GM23338 (cell line): ENCODE data around the gene TNFRSF6B. TPM values are rescaled to one million over a fixed set of nuclear protein-coding genes. Genes with fewer than 3 reads are reported as not detected.
"Not testable (repeated sequence)": the region's sequence is repeated elsewhere in the genome, so short reads cannot be mapped to it uniquely, and the experiment has no call there.

Experiments
- ATAC-seq: fragments of 200-7000 bp; cut with Tn5 transposase; 3 replicates; pipeline ENCODE4 v1.9.1; 2020
- DNase-seq: peaks from one replicate; pipeline ENCODE4 v3.0.0-alpha.2; 2015; ENCODE audit warnings: low spot score
- H2AFZ ChIP-seq: fragments of 200-600 bp; sonication (generic); 2 replicates; pipeline ENCODE4 v1.8.0; 2016; ENCODE audit warnings: antibody characterized with exemption, mild to moderate bottlenecking, moderate library complexity
- H3F3A ChIP-seq: fragments of 200-600 bp; sonication (generic); replicated peaks from 2 replicates; pipeline ENCODE4 v1.8.0; 2017; ENCODE audit warnings: antibody characterized with exemption, mixed run types, low read depth
- H3K27ac ChIP-seq: fragments of 200-600 bp; sonication (generic); 2 replicates; pipeline ENCODE4 v1.6.1; 2016; ENCODE audit warnings: low read depth
- H3K27me3 ChIP-seq: fragments of 200-600 bp; sonication (generic); 2 replicates; pipeline ENCODE4 v1.8.0; 2016; ENCODE audit warnings: mild to moderate bottlenecking, mixed run types, moderate library complexity; ENCODE audit not compliant: insufficient read depth
- H3K36me3 ChIP-seq: fragments of 200-600 bp; sonication (generic); 2 replicates; pipeline ENCODE4 v1.8.0; 2016; ENCODE audit warnings: mild to moderate bottlenecking; ENCODE audit not compliant: insufficient read depth
- H3K4me1 ChIP-seq: fragments of 200-600 bp; sonication (generic); 2 replicates; pipeline ENCODE4 v1.8.0; 2016; ENCODE audit warnings: mild to moderate bottlenecking, moderate library complexity; ENCODE audit not compliant: insufficient read depth
- H3K4me2 ChIP-seq: fragments of 200-600 bp; sonication (generic); 2 replicates; pipeline ENCODE4 v1.7.1; 2017; ENCODE audit warnings: mixed run types
- H3K4me3 ChIP-seq: fragments of 200-600 bp; sonication (generic); 2 replicates; pipeline ENCODE4 v1.6.1; 2016; ENCODE audit warnings: mixed run types
- H3K79me2 ChIP-seq: fragments of 200-600 bp; sonication (generic); replicated peaks from 2 replicates; pipeline ENCODE4 v1.8.0; 2017; ENCODE audit warnings: mild to moderate bottlenecking; ENCODE audit not compliant: insufficient read depth
- H3K9me2 ChIP-seq: fragments of 200-600 bp; sonication (generic); 2 replicates; pipeline ENCODE4 v1.8.0; 2017; ENCODE audit not compliant: insufficient read depth
- H4K20me1 ChIP-seq: fragments of 200-600 bp; sonication (generic); replicated peaks from 2 replicates; pipeline ENCODE4 v1.8.0; 2017; ENCODE audit warnings: mild to moderate bottlenecking; ENCODE audit not compliant: insufficient read depth
- H3K27ac Mint-ChIP-seq: 2 replicates; pipeline ENCODE4 v1.8.0; 2020; ENCODE audit warnings: inconsistent platforms, mild to moderate bottlenecking, moderate library complexity, mixed read lengths
- H3K27me3 Mint-ChIP-seq: 3 replicates; pipeline ENCODE4 v1.8.0; 2022; ENCODE audit warnings: low read depth, mild to moderate bottlenecking, moderate library complexity, mixed read lengths, inconsistent platforms; ENCODE audit not compliant: insufficient read depth, poor library complexity
- H3K36me3 Mint-ChIP-seq: 3 replicates; pipeline ENCODE4 v1.8.0; 2021; ENCODE audit warnings: low read depth, mild to moderate bottlenecking, inconsistent platforms, moderate library complexity, mixed read lengths
- H3K4me1 Mint-ChIP-seq: 3 replicates; pipeline ENCODE4 v1.8.0; 2020; ENCODE audit warnings: mild to moderate bottlenecking, inconsistent platforms, mixed read lengths
- H3K4me3 Mint-ChIP-seq: 3 replicates; pipeline ENCODE4 v1.8.0; 2021; ENCODE audit warnings: moderate library complexity, mild to moderate bottlenecking, inconsistent platforms, mixed read lengths
- H3K9me3 Mint-ChIP-seq: 3 replicates; pipeline ENCODE4 v1.8.0; 2020; ENCODE audit warnings: moderate library complexity, mild to moderate bottlenecking, inconsistent platforms, mixed read lengths
- CREB1 ChIP-seq: fragments of 250-450 bp; sonication (Bioruptor Pico); IDR thresholded peaks from 2 replicates; pipeline ENCODE4 v1.5.0; 2020; ENCODE audit warnings: low read depth, mild to moderate bottlenecking, moderate library complexity
- EZH2phosphoT487 ChIP-seq: fragments of 200-600 bp; sonication (generic); IDR thresholded peaks from one replicate; pipeline ENCODE4 v1.8.1; 2018; ENCODE audit warnings: antibody characterized with exemption; ENCODE audit not compliant: unreplicated experiment
- REST ChIP-seq: IDR thresholded peaks from one replicate; pipeline ENCODE4 v1.6.1; 2018; ENCODE audit warnings: antibody characterized with exemption; ENCODE audit not compliant: unreplicated experiment
- STAT1 ChIP-seq: IDR thresholded peaks from one replicate; pipeline ENCODE4 v1.6.1; 2016; ENCODE audit warnings: antibody characterized with exemption; ENCODE audit not compliant: unreplicated experiment
- polyA plus RNA-seq: library from polyadenylated mRNA; unstranded; fragments of >200 nt; fragmentation: Nextera tagmentation; extraction: Ambion mirVana; gene quantifications from 2 replicates; pipeline ENCODE4 v1.2.1, GENCODE V29; 2016
- total RNA-seq: library from RNA; depleted of rRNA; stranded (reverse); fragments of >200 nt; shearing (Covaris generic); gene quantifications from 2 replicates; pipeline ENCODE4 v1.2.3, GENCODE V29; 2014

TNFRSF6B gene
- total and polyA plus RNA-seq, 2 experiments from 2014 or later = 0.28 TPM; not detected in 1

GRCh38 chr20:63658749-63659187 is 37.7 kb upstream of the TNFRSF6B start:
- no peak overlapping the region for H3K27ac ChIP-seq

GRCh38 chr20:63659370-63659769 is 37.1 kb upstream of the TNFRSF6B start:
- H4K20me1 ChIP-seq = no peaks in the 10 kb centered on the region; the same call in 1 of the 2 replicates
- H3K4me3 ChIP-seq = peak overlapping the region; percentile 99
- H3K36me3 Mint-ChIP-seq = peaks cover 27% of the 10 kb centered on the region

More at GRCh38 chr20:63658749-63659187, 37.7 kb upstream of the TNFRSF6B start:
- Histone ChIP-seq H3K9me2 (no peaks in the 10 kb centered on the region), H3K4me2 (peak overlapping the region; percentile 95), H4K20me1 (no peaks in the 10 kb centered on the region; the same call in 1 of the 2 replicates), H3K27me3 (no peaks in the 10 kb centered on the region), H3F3A (peaks cover 4% of the 10 kb centered on the region; the same call in 1 of the 2 replicates), H3K4me3 (peak overlapping the region; percentile 99), H3K79me2 (peaks cover 8% of the 10 kb centered on the region), H3K36me3 (no peaks in the 10 kb centered on the region), H3K4me1 (peaks cover 16% of the 10 kb centered on the region), H2AFZ (peak overlapping the region; percentile 99; the same call in 1 of the 2 replicates)
- ATAC-seq = peak; percentile 23
- TF ChIP-seq REST (no peak), STAT1 (no peak), CREB1 (CRISPR knock-in tag) (no peak)
- peaks cover 31% of the 10 kb centered on the region for H3K4me1 Mint-ChIP-seq
- no peaks in the 10 kb centered on the region for H3K9me3 Mint-ChIP-seq
- DNase-seq = no peak
- peaks cover 27% of the 10 kb centered on the region for H3K36me3 Mint-ChIP-seq
- peak overlapping the region; percentile 99 for H3K4me3 Mint-ChIP-seq
- peaks cover 10% of the 10 kb centered on the region for H3K27me3 Mint-ChIP-seq
- H3K27ac Mint-ChIP-seq = peak overlapping the region; percentile 98

DNA sequence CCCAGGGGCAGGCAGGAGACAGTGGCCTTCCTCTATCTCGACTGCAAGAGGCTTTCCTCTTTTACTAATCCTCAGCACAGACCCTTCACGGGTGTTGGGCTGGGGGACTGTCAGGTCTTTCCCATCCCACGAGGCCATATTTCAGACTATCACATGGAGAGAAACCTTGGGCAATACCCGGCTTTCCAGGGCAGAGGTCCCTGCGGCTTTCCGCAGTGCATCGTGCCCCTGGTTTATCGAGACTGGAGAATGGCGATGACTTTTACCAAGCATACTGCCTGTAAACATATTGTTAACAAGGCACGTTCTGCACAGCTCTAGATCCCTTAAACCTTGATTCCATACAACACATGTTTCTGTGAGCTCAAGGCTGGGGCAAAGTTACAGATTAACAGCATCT is 36.3 kb upstream of the TNFRSF6B start:
- not testable (repeated sequence) for H3K79me2 ChIP-seq, H3K4me1 ChIP-seq, H2AFZ ChIP-seq, H3K36me3 ChIP-seq, H3K4me2 ChIP-seq, H3F3A ChIP-seq, H3K27me3 ChIP-seq, H3K9me2 ChIP-seq, H3K27ac Mint-ChIP-seq, DNase-seq, H3K27ac ChIP-seq, ATAC-seq, H4K20me1 ChIP-seq, H3K4me3 ChIP-seq, H3K9me3 Mint-ChIP-seq
- Mint-ChIP-seq H3K27me3 (peaks cover 13% of the 10 kb centered on the region), H3K4me1 (peaks cover 24% of the 10 kb centered on the region), H3K4me3 (peak overlapping the region; percentile 99), H3K36me3 (peaks cover 31% of the 10 kb centered on the region)

More at GRCh38 chr20:63659370-63659769, 37.1 kb upstream of the TNFRSF6B start:
- H3K27ac Mint-ChIP-seq = no peak overlapping the region
- peaks cover 9% of the 10 kb centered on the region for H3K27me3 Mint-ChIP-seq
- H3K4me1 ChIP-seq = peaks cover 10% of the 10 kb centered on the region; the same call in 1 of the 2 replicates
- H3K9me3 Mint-ChIP-seq = no peaks in the 10 kb centered on the region
- peaks cover 8% of the 10 kb centered on the region for H3K79me2 ChIP-seq
- H2AFZ ChIP-seq = no peak overlapping the region
- H3K4me1 Mint-ChIP-seq = peaks cover 25% of the 10 kb centered on the region
- H3K27ac ChIP-seq = no peak overlapping the region
- H3K9me2 ChIP-seq = no peaks in the 10 kb centered on the region
- peak; percentile 8; the same call in 2 of the 3 replicates for ATAC-seq
- TF ChIP-seq EZH2phosphoT487 = no peak
- DNase-seq = no peak
- peak overlapping the region; percentile 95 for H3K4me2 ChIP-seq
- H3K36me3 ChIP-seq = no peaks in the 10 kb centered on the region
- H3K4me3 Mint-ChIP-seq = peak overlapping the region; percentile 99
- peaks cover 4% of the 10 kb centered on the region; the same call in 1 of the 2 replicates for H3F3A ChIP-seq
- H3K27me3 ChIP-seq = no peaks in the 10 kb centered on the region
